ENCODE measurements around the gene AXIN2. TPM values are rescaled to one million over a fixed set of nuclear protein-coding genes. Genes with fewer than 3 reads are reported as not detected.
A peak's percentile ranks its signal among the peaks of the same experiment; 100 is the strongest.

The AXIN2 gene
- total RNA-seq, 4 donors from 2014 or later: 9.9 to 27.2 (median 17.9) TPM

DNA sequence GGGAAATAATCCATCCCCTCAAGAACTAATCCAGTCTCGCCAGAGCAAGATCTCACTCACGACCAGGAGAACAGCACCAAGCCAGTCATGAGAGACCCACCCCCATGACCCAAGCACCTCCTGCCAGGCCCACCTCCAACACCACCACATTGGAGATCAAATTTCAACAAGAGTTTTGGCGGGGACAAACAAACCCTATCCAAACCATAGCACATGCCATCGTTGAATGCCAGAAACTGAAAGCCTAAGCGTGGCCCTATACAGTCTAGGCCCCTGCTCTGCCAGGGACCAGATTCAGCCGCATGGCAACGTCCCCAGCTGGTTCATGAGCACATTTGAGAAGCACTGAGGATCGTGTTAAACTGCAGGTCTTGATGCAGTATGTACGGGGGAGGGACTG lies 57.3 kb downstream of the AXIN2 start:
- peak overlapping the region in 1 of 4 donors; percentile 3 for H3K27ac ChIP-seq
- H3K36me3 ChIP-seq: no peaks in the 10 kb centered on the region
- ATAC-seq (peak; percentile 23 to 36), DNase-seq (no peak)
- no peaks in the 10 kb centered on the region for H3K9me3 ChIP-seq
- TF ChIP-seq, protein P1, sequence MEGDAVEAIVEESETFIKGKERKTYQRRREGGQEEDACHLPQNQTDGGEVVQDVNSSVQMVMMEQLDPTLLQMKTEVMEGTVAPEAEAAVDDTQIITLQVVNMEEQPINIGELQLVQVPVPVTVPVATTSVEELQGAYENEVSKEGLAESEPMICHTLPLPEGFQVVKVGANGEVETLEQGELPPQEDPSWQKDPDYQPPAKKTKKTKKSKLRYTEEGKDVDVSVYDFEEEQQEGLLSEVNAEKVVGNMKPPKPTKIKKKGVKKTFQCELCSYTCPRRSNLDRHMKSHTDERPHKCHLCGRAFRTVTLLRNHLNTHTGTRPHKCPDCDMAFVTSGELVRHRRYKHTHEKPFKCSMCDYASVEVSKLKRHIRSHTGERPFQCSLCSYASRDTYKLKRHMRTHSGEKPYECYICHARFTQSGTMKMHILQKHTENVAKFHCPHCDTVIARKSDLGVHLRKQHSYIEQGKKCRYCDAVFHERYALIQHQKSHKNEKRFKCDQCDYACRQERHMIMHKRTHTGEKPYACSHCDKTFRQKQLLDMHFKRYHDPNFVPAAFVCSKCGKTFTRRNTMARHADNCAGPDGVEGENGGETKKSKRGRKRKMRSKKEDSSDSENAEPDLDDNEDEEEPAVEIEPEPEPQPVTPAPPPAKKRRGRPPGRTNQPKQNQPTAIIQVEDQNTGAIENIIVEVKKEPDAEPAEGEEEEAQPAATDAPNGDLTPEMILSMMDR (IDR thresholded peaks at IDR 0.05 in 4 of 5, conservative IDR thresholded peaks at IDR 0.05 in 1 of 5): no peak
- TF ChIP-seq POLR2A (IDR thresholded peaks at IDR 0.05): no peak
- H3K4me3 ChIP-seq: no peak overlapping the region
- in situ Hi-C loops (cut with MboI; ENCODE audit: low sequenced_read_pairs in 4 of 4): no loop called here
- intact Hi-C loops (cut with DNase I; ENCODE audit: low total_unique reads): no loop called here
- H3K4me1 ChIP-seq: peaks cover 0 to 6% of the 10 kb centered on the region in 2 donors
- H3K27me3 ChIP-seq: no peaks in the 10 kb centered on the region

DNA sequence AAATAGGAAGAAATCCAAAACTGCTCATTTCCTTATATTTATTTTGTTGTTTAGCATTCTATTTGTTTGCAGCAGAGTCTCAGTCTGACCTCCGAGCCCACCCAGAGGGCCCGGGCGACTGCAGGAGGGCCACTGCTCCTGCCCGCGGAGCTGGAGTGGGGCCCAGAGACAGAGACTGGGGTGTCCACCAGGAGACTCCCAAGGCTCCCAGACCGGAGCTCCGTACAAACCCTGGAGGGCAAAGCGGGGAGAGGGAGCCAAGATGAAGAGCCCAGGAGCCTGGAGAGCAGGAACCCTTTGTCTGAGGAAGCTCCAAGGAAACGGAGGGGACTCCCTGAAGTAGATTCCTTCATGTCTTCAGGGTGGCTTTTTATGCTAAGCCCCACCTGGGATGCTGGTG lies 57.9 kb downstream of the AXIN2 start:
- no peak for DNase-seq
- no peaks in the 10 kb centered on the region for H3K9me3 ChIP-seq
- no peaks in the 10 kb centered on the region for H3K36me3 ChIP-seq
- no peak overlapping the region for H3K27ac ChIP-seq
- intact Hi-C loops (cut with DNase I; ENCODE audit: low total_unique reads): no loop called here
- in situ Hi-C loops (cut with MboI; ENCODE audit: low sequenced_read_pairs in 4 of 4): no loop called here
- H3K4me3 ChIP-seq: no peak overlapping the region
- ATAC-seq: peak in 1 of 2 donors; percentile 6
- peaks cover 0 to 6% of the 10 kb centered on the region in 2 donors for H3K4me1 ChIP-seq
- TF ChIP-seq, protein P1 (IDR thresholded peaks at IDR 0.05 in 4 of 5, conservative IDR thresholded peaks at IDR 0.05 in 1 of 5): no peak
- H3K27me3 ChIP-seq: no peaks in the 10 kb centered on the region

DNA sequence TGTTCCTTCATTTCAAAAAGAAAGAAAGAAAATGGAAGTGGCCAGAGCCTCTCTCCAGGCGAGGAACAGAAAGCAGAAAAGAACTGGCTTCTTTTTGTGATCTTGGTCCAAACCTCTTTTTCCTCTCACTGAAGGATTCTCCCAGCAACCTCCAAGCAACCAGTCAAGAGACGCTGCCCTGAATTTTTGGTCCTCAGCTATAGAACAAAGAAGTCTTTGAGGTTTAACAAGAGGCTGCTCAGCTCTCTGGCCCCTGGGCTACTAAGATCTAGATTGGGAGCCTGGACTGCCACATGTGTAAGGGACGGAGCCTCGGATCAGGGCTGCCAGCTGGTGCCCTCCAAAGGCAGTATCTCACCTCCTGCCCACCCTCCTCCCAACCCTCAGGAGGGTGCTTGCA lies 62.6 kb downstream of the AXIN2 start:
- no peak overlapping the region for H3K4me3 ChIP-seq
- H3K4me1 ChIP-seq: no peaks in the 10 kb centered on the region
- in situ Hi-C loops (cut with MboI; ENCODE audit: low sequenced_read_pairs in 4 of 4) (no loop called here), intact Hi-C loops (cut with DNase I; ENCODE audit: low total_unique reads) (no loop called here)
- no peaks in the 10 kb centered on the region for H3K36me3 ChIP-seq
- H3K27ac ChIP-seq: no peak overlapping the region
- no peaks in the 10 kb centered on the region for H3K27me3 ChIP-seq
- DNase-seq (no peak), ATAC-seq (no peak)
- no peak for TF ChIP-seq POLR2A (IDR thresholded peaks at IDR 0.05)
- TF ChIP-seq, protein P1 (IDR thresholded peaks at IDR 0.05 in 4 of 5, conservative IDR thresholded peaks at IDR 0.05 in 1 of 5): no peak
- no peaks in the 10 kb centered on the region for H3K9me3 ChIP-seq

DNA sequence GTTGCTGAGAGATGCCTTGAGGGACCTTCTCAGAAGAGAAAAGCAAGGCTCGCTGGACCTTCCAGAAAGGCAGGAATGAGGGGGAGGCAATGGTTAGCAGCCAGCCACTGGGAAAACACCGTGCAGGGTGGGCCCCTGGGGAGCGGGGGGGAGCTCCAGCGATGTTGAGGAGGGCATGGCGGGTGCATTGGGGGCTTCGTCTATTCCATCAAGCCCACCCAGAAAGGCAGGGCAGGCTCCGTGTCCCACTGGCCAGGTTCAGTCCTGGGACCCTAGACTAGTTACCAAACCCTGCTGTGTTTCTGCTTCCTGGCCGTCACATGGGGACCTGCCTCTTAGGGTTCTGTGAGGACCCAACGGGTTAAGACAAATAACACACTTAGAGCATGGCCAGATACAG lies 64.6 kb downstream of the AXIN2 start:
- no peaks in the 10 kb centered on the region for H3K27me3 ChIP-seq
- ATAC-seq (no peak), DNase-seq (no peak)
- no peak overlapping the region for H3K27ac ChIP-seq
- H3K4me3 ChIP-seq: no peak overlapping the region
- in situ Hi-C loops (cut with MboI; ENCODE audit: low sequenced_read_pairs in 4 of 4): no loop called here
- H3K4me1 ChIP-seq: no peaks in the 10 kb centered on the region
- TF ChIP-seq POLR2A (IDR thresholded peaks at IDR 0.05): no peak
- TF ChIP-seq, protein P1 (IDR thresholded peaks at IDR 0.05 in 4 of 5, conservative IDR thresholded peaks at IDR 0.05 in 1 of 5): no peak
- H3K36me3 ChIP-seq: no peaks in the 10 kb centered on the region
- intact Hi-C loops (cut with DNase I; ENCODE audit: low total_unique reads): no loop called here
- H3K9me3 ChIP-seq: no peaks in the 10 kb centered on the region
